MM.1S (cell line): Measurements from ENCODE around the gene SEC61A1.

Experiments used
- EZH2 ChIP-seq: fragments of 300-600 bp; sonication (generic); optimal IDR thresholded peaks from 2 replicates; pipeline ENCODE3; 2017; ENCODE audit warnings: low read depth, mild to moderate bottlenecking, antibody characterized with exemption, low read length, mixed read lengths
- EZH2phosphoT487 ChIP-seq: fragments of 300-600 bp; sonication (generic); IDR thresholded peaks from 2 replicates; pipeline ENCODE4 v1.6.1; 2018; ENCODE audit warnings: antibody characterized with exemption, low read length
- TF ChIP-seq, protein P1 (sequence below): fragments of 300-600 bp; sonication (generic); IDR thresholded peaks from 2 replicates; pipeline ENCODE4 v1.5.1; 2016; ENCODE audit warnings: antibody characterized with exemption, low read length, mixed read lengths

- TF ChIP-seq, protein P1, sequence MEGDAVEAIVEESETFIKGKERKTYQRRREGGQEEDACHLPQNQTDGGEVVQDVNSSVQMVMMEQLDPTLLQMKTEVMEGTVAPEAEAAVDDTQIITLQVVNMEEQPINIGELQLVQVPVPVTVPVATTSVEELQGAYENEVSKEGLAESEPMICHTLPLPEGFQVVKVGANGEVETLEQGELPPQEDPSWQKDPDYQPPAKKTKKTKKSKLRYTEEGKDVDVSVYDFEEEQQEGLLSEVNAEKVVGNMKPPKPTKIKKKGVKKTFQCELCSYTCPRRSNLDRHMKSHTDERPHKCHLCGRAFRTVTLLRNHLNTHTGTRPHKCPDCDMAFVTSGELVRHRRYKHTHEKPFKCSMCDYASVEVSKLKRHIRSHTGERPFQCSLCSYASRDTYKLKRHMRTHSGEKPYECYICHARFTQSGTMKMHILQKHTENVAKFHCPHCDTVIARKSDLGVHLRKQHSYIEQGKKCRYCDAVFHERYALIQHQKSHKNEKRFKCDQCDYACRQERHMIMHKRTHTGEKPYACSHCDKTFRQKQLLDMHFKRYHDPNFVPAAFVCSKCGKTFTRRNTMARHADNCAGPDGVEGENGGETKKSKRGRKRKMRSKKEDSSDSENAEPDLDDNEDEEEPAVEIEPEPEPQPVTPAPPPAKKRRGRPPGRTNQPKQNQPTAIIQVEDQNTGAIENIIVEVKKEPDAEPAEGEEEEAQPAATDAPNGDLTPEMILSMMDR = no peak
- TF ChIP-seq EZH2 (no peak), EZH2phosphoT487 (no peak)
Measured at GRCh38 chr3:128040041-128040440, 12.2 kb upstream of the SEC61A1 start.
